GM12891 (cell line): ENCODE data around the gene ZNF587B.
"Not testable (repeated sequence)": the region's sequence is repeated elsewhere in the genome, so short reads cannot be mapped to it uniquely, and the experiment has no call there.

Experiments used
- POLR2A ChIP-seq: IDR thresholded peaks from 2 replicates; pipeline ENCODE4 v1.6.1; 2011; ENCODE audit warnings: low read depth, low read length, control low read depth
- POLR2AphosphoS5 ChIP-seq: IDR thresholded peaks from 2 replicates; pipeline ENCODE4 v1.6.1; 2011; ENCODE audit warnings: low read depth, low read length, control low read depth
- TAF1 ChIP-seq: IDR thresholded peaks from 2 replicates; pipeline ENCODE4 v1.6.1; 2011; ENCODE audit warnings: low read depth, low read length, control low read depth

GRCh38 chr19:57821095-57821494 is 9.0 kb upstream of the ZNF587B start:
- not testable (repeated sequence) for TF ChIP-seq POLR2AphosphoS5, TAF1, POLR2A
